H1 (cell line): ENCODE measurements around the gene UTS2R. TPM values are rescaled to one million over a fixed set of nuclear protein-coding genes. Genes with fewer than 3 reads are reported as not detected.
"Not testable (repeated sequence)": the region's sequence is repeated elsewhere in the genome, so short reads cannot be mapped to it uniquely, and the experiment has no call there.

ENCODE experiments used
- CTCF ChIA-PET: fragments of 300-600 bp; sonication (Branson Sonifier 250); formaldehyde crosslinking; loops from one replicate; lab custom pipeline; 2021; ENCODE audit not compliant: partially characterized antibody; lab: Charles Lee
- POLR2A ChIA-PET: fragments of 300-600 bp; sonication (Branson Sonifier 250); formaldehyde crosslinking; loops from one replicate; lab custom pipeline; 2021; ENCODE audit warnings: inconsistent platforms; ENCODE audit not compliant: partially characterized antibody; lab: Charles Lee
- DNase-seq, 2 experiments: peaks; one replicate each; pipeline versions ENCODE4 v3.0.0 to v3.0.0-alpha.2; 2010 to 2022; ENCODE audit warnings: low spot score in 2 of 2, low read depth in 1 of 2, mixed read lengths in 1 of 2
- FAIRE-seq: peaks from 2 replicates; lab custom pipeline; 2011; peaks lifted over from hg19 to GRCh38; lab: Jason Lieb, UNC
- H2AFZ ChIP-seq: 2 replicates; pipeline ENCODE4 v1.8.1; 2012; ENCODE audit warnings: low read length, inconsistent platforms
- H2AK5ac ChIP-seq: 2 replicates; pipeline ENCODE4 v1.6.1; 2013; ENCODE audit warnings: low read depth, low read length
- H2BK120ac ChIP-seq: replicated peaks from 2 replicates; pipeline ENCODE3; 2013; ENCODE audit warnings: low read depth, low read length, inconsistent platforms
- H2BK12ac ChIP-seq: 2 replicates; pipeline ENCODE4 v1.6.1; 2013; ENCODE audit warnings: low read depth, low read length
- H2BK15ac ChIP-seq: 2 replicates; pipeline ENCODE4 v1.6.1; 2013; ENCODE audit warnings: low read length
- H2BK20ac ChIP-seq: 2 replicates; pipeline ENCODE4 v1.6.1; 2013; ENCODE audit warnings: low read length
- H2BK5ac ChIP-seq: 2 replicates; pipeline ENCODE4 v1.6.1; 2013; ENCODE audit warnings: low read depth, low read length
- H3K14ac ChIP-seq: 2 replicates; pipeline ENCODE4 v1.6.1; 2013; ENCODE audit warnings: inconsistent platforms; ENCODE audit not compliant: insufficient read length
- H3K18ac ChIP-seq: 2 replicates; pipeline ENCODE4 v1.6.1; 2013; ENCODE audit warnings: low read length; ENCODE audit errors: extremely low read depth
- H3K23ac ChIP-seq: 2 replicates; pipeline ENCODE4 v1.6.1; 2013; ENCODE audit warnings: inconsistent platforms; ENCODE audit not compliant: insufficient read length
- H3K23me2 ChIP-seq: 2 replicates; pipeline ENCODE4 v1.6.1; 2013; ENCODE audit warnings: low read depth, low read length
- H3K27ac ChIP-seq: 2 replicates; pipeline ENCODE4 v1.6.1; 2011; ENCODE audit warnings: low read depth, low read length, inconsistent platforms
- H3K27me3 ChIP-seq, 4 experiments: replicated peaks in 1 of 4; 1 replicate in 1 of 4; 2 replicates in 3 of 4; pipeline versions ENCODE4 v1.6.1 to v1.8.1; 2011 to 2013; ENCODE audit warnings: low read length in 3 of 4, mild to moderate bottlenecking in 3 of 4, inconsistent platforms in 2 of 4, mixed read lengths in 2 of 4, moderate library complexity in 1 of 4; ENCODE audit not compliant: control insufficient read depth in 3 of 4, insufficient read depth in 3 of 4; ENCODE audit errors: extremely low read depth in 1 of 4
- H3K36me3 ChIP-seq, 4 experiments: 2 replicates each; pipeline versions ENCODE4 v1.6.1 to v1.8.1; 2011 to 2013; ENCODE audit warnings: mild to moderate bottlenecking in 4 of 4, low read length in 3 of 4, moderate library complexity in 2 of 4, control low read depth in 1 of 4, inconsistent platforms in 1 of 4; ENCODE audit not compliant: insufficient read depth in 4 of 4, control insufficient read depth in 2 of 4
- H3K4ac ChIP-seq: replicated peaks from 2 replicates; pipeline ENCODE3; 2013; ENCODE audit warnings: low read length, low read depth, mixed read lengths, inconsistent platforms; ENCODE audit not compliant: insufficient read length
- H3K4me1 ChIP-seq, 4 experiments: replicated peaks in 1 of 4; 1 replicate in 1 of 4; 2 replicates in 3 of 4; pipeline versions ENCODE4 v1.6.1 to v1.8.1; 2011 to 2013; ENCODE audit warnings: low read length in 3 of 4, inconsistent platforms in 2 of 4, mixed read lengths in 1 of 4; ENCODE audit not compliant: insufficient read depth in 4 of 4, control insufficient read depth in 3 of 4
- H3K4me2 ChIP-seq, 2 experiments: 2 replicates each; pipeline versions ENCODE4 v1.6.1 to v1.8.1; 2011 to 2013; ENCODE audit warnings: low read depth in 2 of 2, low read length in 2 of 2, control low read depth in 1 of 2, inconsistent platforms in 1 of 2, mild to moderate bottlenecking in 1 of 2; ENCODE audit not compliant: insufficient read depth in 1 of 2
- H3K4me3 ChIP-seq, 4 experiments: fragments of 200-600, 300-600 bp in 1 of 4; sonication (generic), shearing (Covaris generic), sonication (Bioruptor Twin) in 1 of 4; 2 replicates each; pipeline versions ENCODE4 v1.5.1 to v1.8.1; 2011 to 2016; ENCODE audit warnings: low read length in 4 of 4, low read depth in 3 of 4, control low read depth in 2 of 4, inconsistent platforms in 2 of 4, mild to moderate bottlenecking in 2 of 4, mixed read lengths in 1 of 4, moderate library complexity in 1 of 4; ENCODE audit not compliant: insufficient read depth in 2 of 4; ENCODE audit errors: extremely low read depth in 1 of 4
- H3K56ac ChIP-seq: replicated peaks from 2 replicates; pipeline ENCODE3; 2013; ENCODE audit warnings: low read depth, mild to moderate bottlenecking, mixed read lengths, low read length, inconsistent platforms; ENCODE audit not compliant: insufficient read length
- H3K79me1 ChIP-seq: 2 replicates; pipeline ENCODE4 v1.6.1; 2013; ENCODE audit warnings: low read depth, low read length, control low read depth
- H3K79me2 ChIP-seq, 2 experiments: 2 replicates each; pipeline versions ENCODE4 v1.6.1 to v1.8.1; 2012 to 2013; ENCODE audit warnings: low read length in 2 of 2, mild to moderate bottlenecking in 2 of 2, inconsistent platforms in 1 of 2; ENCODE audit not compliant: insufficient read depth in 2 of 2, control insufficient read depth in 1 of 2
- H3K9ac ChIP-seq, 4 experiments: replicated peaks in 1 of 4; 1 replicate in 1 of 4; 2 replicates in 3 of 4; pipeline versions ENCODE4 v1.6.1 to v1.8.1; 2011 to 2013; ENCODE audit warnings: low read depth in 3 of 4, low read length in 3 of 4, control low read depth in 2 of 4, mild to moderate bottlenecking in 2 of 4, moderate library complexity in 2 of 4, inconsistent platforms in 1 of 4; ENCODE audit errors: extremely low read depth in 1 of 4
- H3K9me3 ChIP-seq, 2 experiments: 2 replicates each; pipeline versions ENCODE4 v1.6.1 to v1.8.1; 2012 to 2013; ENCODE audit warnings: mild to moderate bottlenecking in 2 of 2, moderate library complexity in 2 of 2, control low read depth in 1 of 2, inconsistent platforms in 1 of 2, low read depth in 1 of 2, low read length in 1 of 2, mixed read lengths in 1 of 2; ENCODE audit not compliant: insufficient read depth in 2 of 2
- H4K20me1 ChIP-seq, 2 experiments: replicated peaks in 1 of 2; 2 replicates each; pipeline versions ENCODE3 to v1.8.1; 2011 to 2013; ENCODE audit warnings: inconsistent platforms in 2 of 2, low read length in 2 of 2, mild to moderate bottlenecking in 1 of 2; ENCODE audit not compliant: insufficient read depth in 2 of 2, control insufficient read depth in 1 of 2
- H4K5ac ChIP-seq: 2 replicates; pipeline ENCODE4 v1.6.1; 2013; ENCODE audit warnings: low read length, low read depth, mixed read lengths, inconsistent platforms; ENCODE audit not compliant: insufficient read length
- H4K8ac ChIP-seq: 2 replicates; pipeline ENCODE4 v1.8.0; 2013; ENCODE audit warnings: mild to moderate bottlenecking, moderate library complexity, low read length, inconsistent platforms; ENCODE audit not compliant: insufficient read depth; ENCODE audit errors: extremely low read depth
- H4K91ac ChIP-seq: replicated peaks from 2 replicates; pipeline ENCODE3; 2013; ENCODE audit warnings: low read length, mixed read lengths, inconsistent platforms; ENCODE audit not compliant: insufficient read length
- HDAC2 ChIP-seq, 2 experiments: fragments of 300-600 bp in 1 of 2; sonication (generic) in 1 of 2; IDR thresholded peaks; 2 replicates each; pipeline ENCODE4 v1.6.1; 2011 to 2012; ENCODE audit warnings: low read depth in 2 of 2, low read length in 2 of 2, mild to moderate bottlenecking in 2 of 2, moderate library complexity in 2 of 2, borderline replicate concordance in 1 of 2, inconsistent platforms in 1 of 2
- WGBS, 2 experiments: shearing (Covaris generic) in 1 of 2; methylation state at CpG; one replicate each; pipeline versions ENCODE4 v1.1.6 to v1.1.7; 2013 to 2015; ENCODE audit warnings: low lambda C conversion rate in 2 of 2, mixed read lengths in 2 of 2, inconsistent platforms in 1 of 2, low coverage in 1 of 2, missing lambda C conversion rate in 1 of 2; ENCODE audit not compliant: insufficient replicate concordance in 2 of 2, insufficient coverage in 1 of 2, insufficient read length in 1 of 2; ENCODE audit errors: extremely low coverage in 1 of 2, missing lambda C conversion rate in 1 of 2; 5-methylcytosine and 5-hydroxymethylcytosine counted together
- polyA plus RNA-seq, 7 experiments: library from polyadenylated mRNA; depleted of rRNA in 3 of 7; stranded (reverse) in 5 of 7; unstranded in 2 of 7; fragments of >200 nt in 5 of 7; fragments of 200-250 nt in 2 of 7; gene quantifications; 1 replicate in 5 of 7; 2 replicates in 1 of 7; 4 replicates in 1 of 7; pipeline versions ENCODE4 v1.2.1 to v1.2.3, GENCODE V29; 2011 to 2013; ENCODE audit warnings: missing spikeins in 2 of 7, mixed read lengths in 2 of 7
- total RNA-seq: library from RNA; stranded (reverse); fragmentation: NEBNext Ultra II Directional; extraction: Animal tissue kit (Norgen Biotek cat#: 25700); gene quantifications from 2 replicates; pipeline ENCODE4 v1.2.1, GENCODE V29; 2021

UTS2R gene
- total and polyA plus RNA-seq, 2 of the 8 experiments (the other 6 are each of a cell fraction or from before 2014, with no cell fraction given), result 0.27 TPM; not detected in 1

- H2AFZ ChIP-seq, H2BK5ac ChIP-seq, H3K9me3 ChIP-seq, H3K18ac ChIP-seq, H3K4me2 ChIP-seq, H2BK15ac ChIP-seq, H3K9ac ChIP-seq, DNase-seq, H3K4ac ChIP-seq, H3K23ac ChIP-seq, H3K4me3 ChIP-seq, H2BK12ac ChIP-seq, CTCF ChIA-PET, H4K5ac ChIP-seq, H3K14ac ChIP-seq, H2BK120ac ChIP-seq, H2BK20ac ChIP-seq, H3K56ac ChIP-seq, H4K91ac ChIP-seq, H3K79me2 ChIP-seq, H3K79me1 ChIP-seq, H4K20me1 ChIP-seq, H3K23me2 ChIP-seq, H3K27ac ChIP-seq, H3K36me3 ChIP-seq, H4K8ac ChIP-seq, H3K27me3 ChIP-seq: not testable (repeated sequence)
- TF ChIP-seq HDAC2 (IDR thresholded peaks at IDR 0.05; ENCODE audit: borderline replicate concordance in 1 of 2, low read depth in 2 of 2, low read length in 2 of 2), result peak in 1 of 2 experiments; percentile 57; a peak in 1 of 4 replicates
- Histone ChIP-seq H3K4me1 (peaks cover 0 to 11% (median 5%) of the 10 kb centered on the region in 4 experiments; a peak in 6 of 7 replicates), H2AK5ac (peak overlapping the region; percentile 53; the same call in 1 of the 2 replicates)
- POLR2A ChIA-PET, result interaction anchor here (0.7 kb wide), 1 partner anchor 41 kb away, joined by 3 read pairs; no protein-coding TSS in a partner anchor
- WGBS, 2 experiments, result 78% methylated on average over 1 of the region's 1 CpG; no CpG with 5 or more reads in 1 of the 2 experiments
- peak; percentile 13 for FAIRE-seq
Measured at GRCh38 chr17:82359451-82360074, 12.0 kb upstream of the UTS2R start.
